Panc1 (cell line): ENCODE results near the gene KLRC4.
"Not testable (repeated sequence)": the region's sequence is repeated elsewhere in the genome, so short reads cannot be mapped to it uniquely, and the experiment has no call there.

Experiments used
- CTCF ChIP-seq: fragments of 450-650 bp; IDR thresholded peaks from 2 replicates; pipeline ENCODE4 v1.5.1; 2017; ENCODE audit warnings: mild to moderate bottlenecking
- POLR2AphosphoS5 ChIP-seq: IDR thresholded peaks from 2 replicates; pipeline ENCODE4 v1.6.1; 2012; ENCODE audit warnings: mild to moderate bottlenecking, low read depth, low read length, moderate library complexity
- SIN3A ChIP-seq: IDR thresholded peaks from 2 replicates; pipeline ENCODE4 v1.6.1; 2012; ENCODE audit warnings: low read depth, mild to moderate bottlenecking, low read length, moderate library complexity, borderline replicate concordance; ENCODE audit not compliant: insufficient read depth
- TCF7L2 ChIP-seq: IDR thresholded peaks from 2 replicates; pipeline ENCODE4 v1.6.1; 2011; ENCODE audit warnings: mild to moderate bottlenecking, low read depth, low read length, inconsistent platforms
- TF ChIP-seq, protein P1 (sequence below), 2 experiments: IDR thresholded peaks; 2 replicates each; pipeline ENCODE4 v1.6.1; 2011 to 2012; ENCODE audit warnings: low read depth in 2 of 2, control low read depth in 1 of 2, low read length in 1 of 2, mild to moderate bottlenecking in 1 of 2, moderate library complexity in 1 of 2; ENCODE audit not compliant: insufficient read depth in 1 of 2

- TF ChIP-seq CTCF, POLR2AphosphoS5, TCF7L2, SIN3A: not testable (repeated sequence)
- TF ChIP-seq, protein P1, sequence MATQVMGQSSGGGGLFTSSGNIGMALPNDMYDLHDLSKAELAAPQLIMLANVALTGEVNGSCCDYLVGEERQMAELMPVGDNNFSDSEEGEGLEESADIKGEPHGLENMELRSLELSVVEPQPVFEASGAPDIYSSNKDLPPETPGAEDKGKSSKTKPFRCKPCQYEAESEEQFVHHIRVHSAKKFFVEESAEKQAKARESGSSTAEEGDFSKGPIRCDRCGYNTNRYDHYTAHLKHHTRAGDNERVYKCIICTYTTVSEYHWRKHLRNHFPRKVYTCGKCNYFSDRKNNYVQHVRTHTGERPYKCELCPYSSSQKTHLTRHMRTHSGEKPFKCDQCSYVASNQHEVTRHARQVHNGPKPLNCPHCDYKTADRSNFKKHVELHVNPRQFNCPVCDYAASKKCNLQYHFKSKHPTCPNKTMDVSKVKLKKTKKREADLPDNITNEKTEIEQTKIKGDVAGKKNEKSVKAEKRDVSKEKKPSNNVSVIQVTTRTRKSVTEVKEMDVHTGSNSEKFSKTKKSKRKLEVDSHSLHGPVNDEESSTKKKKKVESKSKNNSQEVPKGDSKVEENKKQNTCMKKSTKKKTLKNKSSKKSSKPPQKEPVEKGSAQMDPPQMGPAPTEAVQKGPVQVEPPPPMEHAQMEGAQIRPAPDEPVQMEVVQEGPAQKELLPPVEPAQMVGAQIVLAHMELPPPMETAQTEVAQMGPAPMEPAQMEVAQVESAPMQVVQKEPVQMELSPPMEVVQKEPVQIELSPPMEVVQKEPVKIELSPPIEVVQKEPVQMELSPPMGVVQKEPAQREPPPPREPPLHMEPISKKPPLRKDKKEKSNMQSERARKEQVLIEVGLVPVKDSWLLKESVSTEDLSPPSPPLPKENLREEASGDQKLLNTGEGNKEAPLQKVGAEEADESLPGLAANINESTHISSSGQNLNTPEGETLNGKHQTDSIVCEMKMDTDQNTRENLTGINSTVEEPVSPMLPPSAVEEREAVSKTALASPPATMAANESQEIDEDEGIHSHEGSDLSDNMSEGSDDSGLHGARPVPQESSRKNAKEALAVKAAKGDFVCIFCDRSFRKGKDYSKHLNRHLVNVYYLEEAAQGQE (IDR thresholded peaks at IDR 0.05; ENCODE audit: insufficient read depth in 1 of 2, low read depth in 2 of 2, low read length in 1 of 2) = not testable (repeated sequence)
Observed at GRCh38 chr12:10435816-10436215, 26.3 kb upstream of the KLRC4 start, which contains the start of gene KLRC2.
